22Rv1 (cell line): ENCODE data around the gene ATXN1.

Source experiments
- H3K27ac ChIP-seq: fragments of 450-650 bp; 2 replicates; pipeline ENCODE4 v1.5.1; 2017
- CTCF ChIP-seq: fragments of 450-650 bp; IDR thresholded peaks from 2 replicates; pipeline ENCODE4 v1.5.1; 2017; ENCODE audit warnings: mild to moderate bottlenecking
- ZFX ChIP-seq: fragments of 450-650 bp; IDR thresholded peaks from 2 replicates; pipeline ENCODE4 v1.6.1; 2017; ENCODE audit warnings: antibody characterized with exemption, borderline replicate concordance

Gene ATXN1

GRCh38 chr6:16481697-16482399 lies 279.4 kb downstream of the ATXN1 start:
- no peak overlapping the region for H3K27ac ChIP-seq
- TF ChIP-seq ZFX (no peak), CTCF (no peak)

- TF ChIP-seq ZFX (no peak), CTCF (no peak)
- H3K27ac ChIP-seq: no peak overlapping the region
Observed at GRCh38 chr6:16480763-16481560, 280.3 kb downstream of the ATXN1 start.

DNA sequence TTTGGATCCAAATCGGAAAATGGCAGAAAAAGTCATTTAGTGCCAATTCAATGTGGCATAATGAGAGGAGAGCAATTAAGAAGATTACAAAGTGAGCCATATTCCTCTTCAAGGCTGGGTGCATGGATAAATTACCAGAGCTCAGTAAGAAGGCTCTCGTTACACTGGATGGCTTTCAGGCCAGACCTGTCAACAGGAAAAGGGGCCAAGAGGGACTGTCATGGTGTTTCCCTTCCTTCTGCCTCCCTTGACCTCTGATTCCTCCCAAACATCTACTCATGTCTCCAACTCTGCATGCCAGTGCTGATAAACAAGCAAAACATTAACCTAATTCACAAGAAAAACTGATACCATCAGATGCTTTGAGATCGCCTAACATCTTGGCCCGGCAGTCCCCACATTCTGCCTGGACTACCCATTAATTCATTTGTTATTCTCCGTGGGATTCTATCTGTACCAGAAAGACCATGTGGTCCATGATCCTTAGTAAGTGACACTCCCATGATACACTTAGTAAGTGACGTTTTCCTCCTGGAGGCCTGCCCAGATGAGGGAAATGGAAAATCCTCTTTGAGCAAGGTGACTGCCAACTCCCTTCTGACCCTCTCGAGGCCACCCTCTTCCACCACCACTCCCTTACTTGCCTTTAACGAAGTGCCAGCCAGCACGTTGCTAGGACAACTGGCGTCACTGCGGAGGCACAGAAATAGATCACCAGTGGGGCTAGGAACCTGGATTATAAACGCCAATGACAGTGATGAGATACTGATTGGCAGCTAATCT lies 283.7 kb downstream of the ATXN1 start:
- H3K27ac ChIP-seq: no peak overlapping the region
- TF ChIP-seq ZFX (no peak), CTCF (no peak)

DNA sequence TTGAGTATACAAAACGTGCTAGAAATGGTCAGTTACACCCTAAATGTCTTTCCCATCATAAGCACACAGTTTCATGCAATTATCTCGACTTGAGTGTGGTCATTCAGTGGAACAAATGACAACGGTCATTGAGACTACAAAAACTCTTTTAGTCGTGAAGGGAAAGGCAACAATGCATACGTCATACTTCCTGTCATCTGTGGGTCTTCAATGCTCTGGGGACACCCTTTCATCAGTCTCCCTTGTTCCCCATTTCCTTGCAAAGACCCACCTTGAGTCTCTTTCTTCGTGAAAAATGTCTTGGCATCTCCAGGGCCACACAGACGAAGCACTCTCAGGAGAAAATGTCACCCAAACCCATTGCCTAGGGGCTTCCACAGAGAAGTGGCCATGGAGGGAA lies 284.4 kb downstream of the ATXN1 start:
- TF ChIP-seq ZFX: no peak
- TF ChIP-seq CTCF: no peak
- no peak overlapping the region for H3K27ac ChIP-seq

DNA sequence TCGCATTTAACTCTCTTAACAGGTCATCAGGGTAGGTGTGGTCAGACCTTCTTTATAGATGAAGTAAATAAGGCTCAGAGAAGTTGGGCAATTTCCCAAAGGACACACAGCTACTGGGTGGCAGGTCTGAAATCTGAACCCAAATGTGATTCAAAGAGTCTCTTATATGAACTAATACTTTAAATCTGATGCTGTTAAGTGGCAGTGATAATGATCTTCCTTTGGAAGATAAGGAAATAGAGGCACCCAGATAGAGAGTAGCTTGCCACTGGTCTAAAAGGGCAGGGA lies 285.8 kb downstream of the ATXN1 start:
- no peak for TF ChIP-seq CTCF
- TF ChIP-seq ZFX: no peak
- no peak overlapping the region for H3K27ac ChIP-seq

- H3K27ac ChIP-seq: no peak overlapping the region
- no peak for TF ChIP-seq ZFX
- no peak for TF ChIP-seq CTCF
Observed at GRCh38 chr6:16474772-16475493, 286.3 kb downstream of the ATXN1 start.
